BE2C (cell line): ENCODE results near the gene GSG1L.

ENCODE experiments used
- DNase-seq: peaks from one replicate; pipeline ENCODE4 v3.0.0-alpha.2; 2020
- H3K27me3 ChIP-seq: fragments of 250-450 bp; sonication (Bioruptor Pico); 2 replicates; pipeline ENCODE4 v1.5.1; 2020; ENCODE audit warnings: mild to moderate bottlenecking
- H3K36me3 ChIP-seq: fragments of 250-450 bp; sonication (Bioruptor Pico); 2 replicates; pipeline ENCODE4 v1.5.1; 2020; ENCODE audit warnings: mild to moderate bottlenecking
- H3K4me1 ChIP-seq: fragments of 250-450 bp; sonication (Bioruptor Pico); 2 replicates; pipeline ENCODE4 v1.5.1; 2020
- H3K4me3 ChIP-seq: 2 replicates; pipeline ENCODE4 v1.5.1; 2011; ENCODE audit warnings: low read depth, low read length
- H3K9me3 ChIP-seq: fragments of 250-450 bp; sonication (Bioruptor Pico); 2 replicates; pipeline ENCODE4 v1.5.1; 2020
- CTCF ChIP-seq: IDR thresholded peaks from 2 replicates; pipeline ENCODE4 v1.5.1; 2012; ENCODE audit warnings: mild to moderate bottlenecking, low read depth, low read length

Gene GSG1L

DNA sequence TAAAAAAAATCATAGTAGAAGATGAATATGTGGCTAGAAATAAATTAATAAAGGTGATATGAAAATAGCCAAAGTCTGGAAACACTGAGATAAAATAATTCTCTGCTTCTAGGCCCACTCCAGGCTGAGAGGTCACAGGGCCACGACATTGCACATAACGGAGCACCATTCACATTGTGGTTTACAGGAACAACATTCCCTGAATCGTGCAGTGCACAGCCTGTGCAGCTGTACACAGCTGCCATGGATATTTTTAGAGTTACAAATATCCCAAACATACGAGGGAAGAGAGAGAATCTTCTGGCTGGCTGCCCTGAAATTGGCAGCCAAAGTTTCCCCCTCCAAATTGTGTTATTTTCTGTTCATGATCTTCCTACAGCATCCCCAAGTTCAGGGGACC, 68.8 kb downstream of the GSG1L start:
- no peaks in the 10 kb centered on the region for H3K4me1 ChIP-seq
- no peak for DNase-seq

DNA sequence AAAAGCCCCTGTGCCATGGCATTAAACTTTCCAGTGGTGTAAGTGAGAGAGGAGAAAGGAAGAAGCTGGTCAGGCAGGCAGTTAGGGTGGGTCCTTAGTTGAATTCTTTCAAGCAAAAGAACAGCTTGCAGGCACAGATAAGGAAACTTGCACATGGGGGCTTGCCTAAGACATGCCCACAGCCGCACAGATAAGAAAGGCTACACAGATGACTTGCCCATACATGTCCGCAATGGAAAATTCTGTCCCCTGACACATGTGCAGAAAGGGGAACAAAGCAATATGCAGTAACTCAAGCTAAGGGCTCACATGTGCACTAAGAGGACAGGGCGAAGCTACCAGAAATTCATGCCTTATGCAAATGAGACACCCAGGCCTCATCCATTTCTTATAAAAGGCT, 69.9 kb downstream of the GSG1L start:
- TF ChIP-seq CTCF, result no peak
- no peak for DNase-seq
- Histone ChIP-seq H3K4me3 (no peak overlapping the region), H3K9me3 (no peaks in the 10 kb centered on the region), H3K36me3 (no peaks in the 10 kb centered on the region), H3K27me3 (no peaks in the 10 kb centered on the region), H3K4me1 (no peaks in the 10 kb centered on the region)

More for the DNA sequence above, 68.8 kb downstream of the GSG1L start:
- H3K9me3 ChIP-seq, result no peaks in the 10 kb centered on the region
- no peaks in the 10 kb centered on the region for H3K27me3 ChIP-seq
- no peaks in the 10 kb centered on the region for H3K36me3 ChIP-seq
- TF ChIP-seq CTCF, result no peak
- H3K4me3 ChIP-seq, result no peak overlapping the region

- Histone ChIP-seq H3K4me3 (no peak overlapping the region), H3K36me3 (no peaks in the 10 kb centered on the region), H3K27me3 (no peaks in the 10 kb centered on the region), H3K4me1 (no peaks in the 10 kb centered on the region), H3K9me3 (no peaks in the 10 kb centered on the region)
- TF ChIP-seq CTCF, result no peak
- no peak for DNase-seq
Observed at GRCh38 chr16:27991876-27992275, 71.6 kb downstream of the GSG1L start.

GRCh38 chr16:27985981-27986380, 77.5 kb downstream of the GSG1L start:
- Histone ChIP-seq H3K4me1 (no peaks in the 10 kb centered on the region), H3K9me3 (no peaks in the 10 kb centered on the region), H3K4me3 (no peak overlapping the region), H3K27me3 (no peaks in the 10 kb centered on the region), H3K36me3 (no peaks in the 10 kb centered on the region)
- TF ChIP-seq CTCF, result no peak
- no peak for DNase-seq

- Histone ChIP-seq H3K9me3 (no peaks in the 10 kb centered on the region), H3K4me1 (no peaks in the 10 kb centered on the region), H3K36me3 (no peaks in the 10 kb centered on the region), H3K27me3 (no peaks in the 10 kb centered on the region), H3K4me3 (no peak overlapping the region)
- TF ChIP-seq CTCF, result no peak
- no peak for DNase-seq
Observed at GRCh38 chr16:27984121-27984520, 79.4 kb downstream of the GSG1L start.

DNA sequence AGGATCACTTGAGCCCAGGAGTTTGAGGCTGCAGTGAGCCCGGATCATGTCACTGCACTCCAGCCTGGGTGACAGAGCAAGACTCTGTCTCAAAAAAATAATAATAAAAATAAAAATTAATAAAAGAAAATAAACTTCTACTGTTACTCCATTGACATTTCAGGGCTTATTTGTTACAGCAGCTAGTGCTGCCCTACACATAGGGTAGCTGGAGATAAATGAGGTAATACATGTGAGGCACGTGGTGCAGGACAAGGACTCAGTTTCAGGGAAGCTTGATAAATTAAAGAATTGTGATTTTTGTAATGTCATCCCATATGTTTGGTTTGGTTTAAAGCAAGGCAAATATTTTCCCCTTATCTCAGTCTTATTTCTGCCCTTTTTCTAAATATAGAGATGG, 80.3 kb downstream of the GSG1L start:
- Histone ChIP-seq H3K27me3 (no peaks in the 10 kb centered on the region), H3K4me3 (no peak overlapping the region), H3K9me3 (no peaks in the 10 kb centered on the region), H3K4me1 (no peaks in the 10 kb centered on the region), H3K36me3 (no peaks in the 10 kb centered on the region)
- TF ChIP-seq CTCF, result no peak
- DNase-seq, result no peak
